NCI-H2107 treated with DMSO at 0.1 percent for 48 hours (cell line): ENCODE measurements around the gene PCDH9.

Source experiments
- DNase-seq: peaks from one replicate; lab custom pipeline; 2025; ENCODE audit not compliant: unreplicated experiment; lab: John Stamatoyannopoulos, UW

The PCDH9 gene

DNA sequence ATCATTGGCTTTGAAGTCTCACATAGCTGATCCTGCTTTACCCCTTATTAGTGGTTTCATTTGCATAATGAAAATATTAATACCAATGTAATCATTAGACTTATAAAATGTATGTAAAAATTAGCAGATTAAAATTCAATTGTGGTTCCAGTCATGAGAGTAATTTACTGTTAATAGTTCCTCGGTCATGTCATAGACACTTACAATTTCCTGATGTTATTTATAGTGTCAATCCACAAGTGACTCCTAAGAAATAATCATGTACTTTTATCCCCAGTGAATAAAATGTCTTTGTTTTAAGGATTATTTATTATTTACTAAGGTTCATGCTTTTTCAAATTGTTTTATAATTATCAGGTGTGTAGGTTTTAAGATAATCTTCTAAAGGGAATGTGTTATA, 138.5 kb downstream of the PCDH9 start:
- DNase-seq = no peak

DNA sequence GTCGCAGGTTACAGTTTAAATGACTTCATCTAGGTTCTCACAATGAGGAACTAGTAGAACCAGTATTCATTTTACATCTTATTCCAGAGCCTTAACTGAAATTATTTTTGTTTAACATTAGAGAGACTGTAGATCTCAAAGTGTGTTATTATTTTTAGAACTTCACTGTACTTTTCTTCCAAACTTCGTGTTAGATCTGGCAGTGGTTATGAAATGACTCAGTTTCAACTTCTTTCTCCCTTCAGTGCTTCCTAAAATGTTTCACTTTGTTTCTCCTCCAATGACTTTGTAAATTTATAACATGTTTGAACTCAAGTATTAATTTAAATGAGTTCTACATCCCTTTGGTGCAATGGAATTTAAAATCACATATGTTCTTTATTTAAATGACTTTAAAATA, 139.3 kb downstream of the PCDH9 start:
- DNase-seq = no peak

DNA sequence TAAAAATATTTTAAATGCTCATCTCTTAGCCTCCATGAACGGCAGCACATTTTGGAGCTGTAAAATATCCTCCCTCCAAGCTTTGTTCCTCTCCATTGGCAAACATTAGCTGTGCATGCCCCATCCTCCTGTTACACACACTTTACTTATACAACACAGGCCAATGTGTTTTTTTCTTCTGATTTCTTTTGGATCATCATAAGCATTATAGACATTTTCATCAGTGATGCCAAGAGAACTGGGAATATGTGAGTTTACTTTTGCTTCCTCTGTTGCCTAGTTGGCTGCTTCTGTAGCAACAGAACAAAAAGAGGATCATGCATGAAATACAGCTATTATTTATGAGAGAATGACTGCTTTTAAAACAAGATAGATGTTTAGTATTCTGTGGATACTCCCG, 142.6 kb downstream of the PCDH9 start:
- DNase-seq = no peak

GRCh38 chr13:67086260-67086659, 143.9 kb downstream of the PCDH9 start:
- no peak for DNase-seq

DNA sequence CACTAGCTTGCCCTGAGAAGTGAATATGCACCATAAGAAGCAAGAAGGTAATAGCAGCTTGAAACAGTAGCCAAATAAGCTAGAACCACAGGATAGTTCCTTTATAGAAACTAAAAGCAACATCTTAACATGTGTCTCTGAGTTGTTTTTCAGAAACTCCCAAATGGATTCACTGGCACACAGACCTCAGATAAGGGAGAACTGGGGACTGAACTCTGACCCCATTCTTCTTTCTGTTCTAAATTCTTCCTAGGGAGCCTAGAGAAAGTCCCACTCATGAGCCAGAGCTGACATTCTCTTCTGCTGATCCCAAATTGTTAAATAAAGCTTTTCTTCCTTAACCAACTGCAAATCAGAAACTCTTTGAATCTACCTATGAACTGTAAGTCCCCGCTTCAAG, 146.1 kb downstream of the PCDH9 start:
- no peak for DNase-seq

- DNase-seq = no peak
Observed at GRCh38 chr13:67083519-67083918, 146.6 kb downstream of the PCDH9 start.

DNA sequence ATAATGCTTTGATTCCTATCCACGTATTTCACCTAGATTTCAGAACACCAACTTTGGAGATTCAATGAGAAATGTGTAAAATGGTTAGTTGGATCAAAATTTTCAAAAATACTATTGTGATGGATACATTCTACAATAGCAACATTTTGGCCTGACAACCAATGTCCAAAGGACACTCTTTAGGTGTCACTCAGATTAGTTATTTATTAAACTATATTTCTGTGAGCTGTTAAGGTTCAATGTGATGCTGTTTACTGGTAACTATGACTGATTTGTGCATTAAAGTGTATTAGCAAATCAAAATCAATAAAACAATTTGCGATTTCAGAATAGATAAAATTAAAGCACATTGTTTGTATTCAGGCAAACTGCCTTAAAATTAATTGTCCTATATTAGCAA, 149.8 kb downstream of the PCDH9 start:
- no peak for DNase-seq

GRCh38 chr13:67078062-67078461, 152.1 kb downstream of the PCDH9 start:
- no peak for DNase-seq

- DNase-seq = no peak
Observed at GRCh38 chr13:67077132-67077531, 153.0 kb downstream of the PCDH9 start.

GRCh38 chr13:67076378-67076777, 153.8 kb downstream of the PCDH9 start:
- no peak for DNase-seq

DNA sequence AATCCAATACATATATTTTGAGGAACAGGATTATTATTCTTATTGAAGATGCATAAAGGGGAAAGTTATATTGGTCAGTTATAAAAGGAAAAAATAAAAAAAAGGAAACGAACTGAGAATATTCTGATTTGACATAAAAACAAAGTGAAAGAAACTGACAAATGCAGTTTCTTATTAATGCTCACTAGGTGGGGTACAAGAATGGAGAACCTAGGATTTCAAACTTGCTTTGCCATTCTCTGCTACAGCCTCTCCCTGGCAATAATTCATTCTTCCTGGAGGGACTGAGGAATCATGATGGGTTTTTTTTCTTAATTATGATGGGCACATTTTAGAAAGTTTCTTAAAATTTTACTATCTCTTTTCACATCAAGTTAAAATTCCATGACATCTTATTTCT, 154.9 kb downstream of the PCDH9 start:
- no peak for DNase-seq

- DNase-seq = no peak
Observed at GRCh38 chr13:67071918-67072598, 158.1 kb downstream of the PCDH9 start.

GRCh38 chr13:67070306-67070705, 159.8 kb downstream of the PCDH9 start:
- DNase-seq = no peak

DNA sequence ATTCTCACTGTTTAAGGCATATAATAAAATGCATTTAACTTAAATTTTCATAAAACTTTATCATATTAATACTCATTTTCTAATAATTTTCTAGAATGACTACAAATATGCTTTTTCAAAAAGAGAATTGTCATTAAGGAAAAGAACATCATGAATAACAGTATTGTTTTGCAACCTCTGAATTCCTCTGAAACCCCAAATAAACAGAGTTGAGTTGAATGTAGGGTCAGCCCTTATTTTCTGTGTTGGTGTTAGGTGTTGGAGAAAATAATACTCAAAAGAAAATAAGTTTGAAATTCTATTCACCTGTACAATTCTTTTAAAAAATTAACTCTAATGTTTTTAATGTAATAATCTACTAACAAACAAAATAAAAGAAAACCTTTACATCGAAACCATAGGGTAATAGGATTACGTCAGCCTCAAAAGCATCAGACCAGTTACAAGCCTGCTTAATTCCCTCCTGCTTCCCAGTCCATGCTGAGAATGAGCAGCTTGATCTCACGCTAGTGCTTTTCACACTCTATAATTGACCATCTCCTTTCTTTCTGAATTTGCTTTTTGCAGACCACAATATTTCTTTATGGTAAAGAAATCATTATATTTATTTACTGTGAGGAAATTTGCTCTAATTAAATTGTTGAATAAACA, 160.9 kb downstream of the PCDH9 start:
- DNase-seq = no peak

GRCh38 chr13:67064920-67065319, 165.2 kb downstream of the PCDH9 start:
- no peak for DNase-seq

DNA sequence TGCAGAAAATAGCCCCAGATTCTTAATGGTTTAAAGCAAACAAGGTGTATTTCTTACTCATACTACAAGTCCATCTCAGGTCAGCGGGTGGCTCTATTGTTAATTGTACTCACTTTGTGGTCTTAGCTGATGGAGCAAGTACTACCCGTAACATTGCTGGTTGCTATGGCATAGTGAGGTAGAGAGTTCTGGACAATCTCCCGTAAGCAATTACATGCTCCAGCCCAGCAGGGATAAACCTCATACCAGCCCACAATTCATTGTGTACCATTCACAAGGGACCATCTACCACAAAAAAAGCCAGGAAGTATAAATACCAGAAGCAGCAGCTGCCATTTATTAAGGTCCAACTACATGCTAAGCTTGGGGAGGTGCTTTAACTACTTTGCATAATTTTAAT, 167.1 kb downstream of the PCDH9 start:
- peak; percentile 96 for DNase-seq

- no peak for DNase-seq
Observed at GRCh38 chr13:67062160-67062559, 168.0 kb downstream of the PCDH9 start.

DNA sequence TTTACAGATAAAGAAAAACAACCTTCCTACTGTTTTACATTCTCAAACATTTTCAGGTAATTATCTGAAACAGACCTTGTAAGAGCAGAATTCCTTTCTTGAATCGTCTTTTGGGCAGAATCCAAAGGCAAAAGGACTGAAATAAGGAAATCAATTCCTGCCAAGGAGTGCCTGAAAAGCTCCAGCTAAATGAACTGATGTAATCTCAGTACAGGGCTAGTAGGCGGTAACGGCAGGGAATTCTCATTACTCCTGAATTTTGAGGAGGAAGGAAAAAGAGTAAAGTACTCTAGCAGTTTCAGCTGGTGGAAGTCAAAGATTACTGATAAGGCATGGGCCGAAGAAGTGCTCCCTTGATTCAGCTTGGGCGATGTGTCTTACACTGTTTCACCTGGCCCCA, 168.4 kb downstream of the PCDH9 start:
- DNase-seq = no peak

- DNase-seq = no peak
Observed at GRCh38 chr13:67052550-67053490, 177.3 kb downstream of the PCDH9 start.

GRCh38 chr13:67049744-67050143, 180.4 kb downstream of the PCDH9 start:
- DNase-seq = no peak

- no peak for DNase-seq
Observed at GRCh38 chr13:67048821-67049150, 181.3 kb downstream of the PCDH9 start.
